GM19328 (cell line): ENCODE results near the gene ERBB4.

ENCODE experiments used
- ATAC-seq: cut with Tn5 transposase; IDR thresholded peaks from one replicate; pipeline ENCODE4 v1.9.1; 2021; ENCODE audit warnings: mild to moderate bottlenecking, moderate library complexity; ENCODE audit not compliant: unreplicated experiment

Gene ERBB4

GRCh38 chr2:211942153-211942552 lies 596.4 kb downstream of the ERBB4 start:
- no peak for ATAC-seq

- no peak for ATAC-seq
Observed at GRCh38 chr2:211941216-211941747, 597.3 kb downstream of the ERBB4 start.

DNA sequence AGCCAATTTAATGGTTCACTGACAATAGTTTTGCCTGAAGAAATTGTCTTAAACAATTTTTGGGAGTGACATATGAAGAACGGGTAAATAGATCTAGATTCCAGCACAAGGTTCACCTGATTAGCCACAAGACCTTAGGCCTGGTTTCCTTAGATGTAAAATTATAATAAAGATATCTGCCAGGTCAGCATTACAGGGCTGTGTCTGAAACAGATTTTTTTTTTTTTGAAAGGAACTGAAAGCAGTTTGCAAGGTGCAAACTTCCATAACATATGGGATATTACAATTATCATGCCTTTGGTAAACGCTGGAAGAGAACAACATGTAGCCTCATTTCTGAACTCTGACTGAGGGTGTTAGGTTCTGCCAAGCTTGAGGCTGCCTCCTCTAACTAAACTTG lies 599.4 kb downstream of the ERBB4 start:
- no peak for ATAC-seq

DNA sequence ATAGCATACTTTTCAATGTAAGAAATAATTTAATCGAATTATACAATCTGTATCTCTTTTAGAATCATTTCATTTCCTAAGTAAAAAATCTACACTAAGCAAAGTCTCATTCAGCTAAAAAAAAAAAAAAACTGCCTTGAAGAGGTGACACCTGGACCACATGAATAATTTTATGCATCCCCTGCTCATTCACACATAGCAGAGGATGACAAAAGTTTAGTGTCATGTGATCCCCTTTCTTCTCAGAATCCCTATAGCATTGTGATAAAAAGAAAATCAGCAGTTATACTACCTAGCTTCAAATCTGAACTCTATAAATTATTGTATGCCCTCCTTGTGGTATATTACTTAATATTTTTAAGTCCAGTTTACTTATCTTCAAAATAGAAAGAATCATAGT lies 603.8 kb downstream of the ERBB4 start:
- ATAC-seq = no peak

DNA sequence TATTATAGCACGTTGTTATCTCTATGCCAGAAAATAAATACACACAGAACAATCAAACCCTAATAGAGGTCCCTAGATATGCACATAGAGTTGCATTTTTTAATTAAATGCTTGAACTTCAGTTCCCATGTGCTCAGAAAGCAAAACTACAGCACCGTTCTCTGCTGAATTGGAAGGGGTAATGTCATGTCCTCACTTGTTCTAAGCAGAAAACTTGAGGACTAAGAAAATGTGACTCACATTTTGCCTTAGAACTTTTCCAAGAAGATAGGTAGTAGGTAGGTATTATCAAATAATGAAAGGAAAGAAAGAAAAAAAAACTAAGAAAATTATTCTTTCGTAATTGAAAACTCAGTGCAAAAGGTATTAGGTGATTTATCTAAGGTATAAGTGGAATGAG lies 607.3 kb downstream of the ERBB4 start:
- ATAC-seq = no peak

GRCh38 chr2:211930331-211930730 lies 608.3 kb downstream of the ERBB4 start:
- peak; percentile 98 for ATAC-seq

DNA sequence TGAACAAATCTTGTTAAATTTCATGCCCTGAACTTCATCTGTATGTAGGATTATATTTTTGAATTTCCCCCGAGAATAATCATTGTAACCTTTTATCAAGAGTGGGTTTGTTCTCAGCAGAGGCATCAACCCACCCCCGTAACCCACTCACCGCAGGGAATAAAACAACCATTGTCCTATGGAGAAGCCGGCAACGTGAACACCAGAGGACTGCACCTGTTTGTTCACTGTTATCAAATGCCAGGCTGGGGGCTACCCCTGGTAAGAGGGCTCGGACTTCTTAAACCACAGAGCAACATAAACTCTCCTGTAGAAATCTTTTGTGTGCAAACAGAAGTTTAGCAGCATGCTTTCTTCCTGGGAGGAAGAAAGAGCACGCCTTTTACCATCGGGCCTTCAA lies 610.4 kb downstream of the ERBB4 start:
- ATAC-seq = no peak

DNA sequence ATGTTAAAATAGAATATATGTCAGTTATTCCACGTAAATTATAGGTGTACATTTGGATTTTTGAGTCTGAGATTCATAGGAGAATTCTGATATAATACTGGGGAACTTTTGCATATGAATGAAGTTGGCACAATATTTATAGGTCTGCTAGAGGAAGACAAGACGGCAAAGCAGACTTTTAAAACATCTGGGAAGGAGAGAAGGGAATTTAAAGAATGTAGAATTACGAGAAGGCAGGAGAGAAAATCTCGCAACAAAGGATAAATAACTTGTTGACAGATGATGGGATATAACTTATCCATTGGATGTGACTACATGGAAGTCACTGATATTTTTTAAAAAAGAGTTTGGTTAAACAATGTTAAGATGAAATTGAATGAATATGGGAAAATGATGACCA lies 615.6 kb downstream of the ERBB4 start:
- ATAC-seq = no peak

DNA sequence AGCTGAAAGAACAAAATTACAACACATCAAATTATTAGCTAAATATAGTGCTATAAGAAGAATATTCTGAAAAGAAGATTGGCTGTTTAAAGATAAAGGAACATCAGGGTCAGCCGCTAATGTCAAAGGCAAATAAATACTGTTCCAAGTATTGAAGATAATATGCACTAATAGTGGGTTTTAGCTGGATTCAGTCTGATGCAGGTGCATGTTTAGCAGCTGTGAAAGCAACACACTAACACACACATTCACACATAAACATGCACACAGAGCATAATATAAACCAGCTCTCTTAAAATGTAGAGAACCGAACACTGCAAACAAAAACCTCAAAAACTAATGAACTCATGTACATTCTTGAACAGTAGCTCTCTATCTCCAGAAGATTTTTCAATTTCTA lies 634.6 kb downstream of the ERBB4 start:
- ATAC-seq = no peak

DNA sequence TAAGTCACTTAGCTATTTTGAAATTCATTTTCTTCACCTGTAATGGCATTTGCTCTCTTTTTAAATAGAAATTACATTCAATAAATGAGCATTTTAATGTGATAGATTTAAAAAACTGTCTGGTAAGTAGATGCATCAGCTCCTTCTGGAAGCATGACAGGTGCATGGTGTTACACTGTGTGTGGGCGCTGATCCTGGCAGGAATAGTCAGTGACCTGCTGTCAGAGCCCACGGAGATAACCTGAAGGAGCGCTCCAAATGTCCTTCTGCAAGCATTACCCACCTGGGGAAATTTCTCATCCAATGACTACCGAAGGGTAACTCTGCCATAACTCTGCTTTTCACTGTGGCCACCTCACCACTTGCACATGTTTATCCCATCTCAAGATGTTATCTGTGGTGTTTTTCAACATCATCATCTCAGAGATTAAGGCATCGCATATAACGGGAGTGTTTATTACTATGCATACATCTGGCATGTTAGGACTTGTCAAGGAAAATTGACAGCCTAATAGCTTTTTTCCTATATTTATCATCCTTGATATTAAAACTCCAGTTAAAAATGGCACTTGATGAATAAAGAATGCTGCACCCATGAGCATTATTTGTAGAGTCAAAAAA lies 637.3 kb downstream of the ERBB4 start:
- ATAC-seq = no peak

DNA sequence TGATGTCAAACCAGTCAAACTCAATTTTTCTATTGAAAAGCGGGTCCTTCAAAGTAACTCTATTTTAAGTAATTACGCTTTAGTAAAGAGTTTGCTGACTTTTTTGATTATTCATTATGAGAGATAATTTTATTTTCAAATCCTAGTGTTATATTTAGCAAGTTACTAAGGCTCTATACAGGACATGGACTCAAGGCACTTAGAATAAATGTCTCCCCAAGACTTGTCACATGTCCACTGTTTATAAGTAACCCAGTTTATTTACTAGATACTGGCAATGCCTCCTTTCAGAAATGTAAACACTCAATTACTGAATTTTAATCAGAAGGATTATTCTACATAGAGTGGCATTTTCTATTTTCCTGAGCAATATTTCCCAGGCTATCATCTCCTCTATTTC lies 638.1 kb downstream of the ERBB4 start:
- no peak for ATAC-seq

GRCh38 chr2:211900000-211900399 lies 638.6 kb downstream of the ERBB4 start:
- ATAC-seq = no peak

DNA sequence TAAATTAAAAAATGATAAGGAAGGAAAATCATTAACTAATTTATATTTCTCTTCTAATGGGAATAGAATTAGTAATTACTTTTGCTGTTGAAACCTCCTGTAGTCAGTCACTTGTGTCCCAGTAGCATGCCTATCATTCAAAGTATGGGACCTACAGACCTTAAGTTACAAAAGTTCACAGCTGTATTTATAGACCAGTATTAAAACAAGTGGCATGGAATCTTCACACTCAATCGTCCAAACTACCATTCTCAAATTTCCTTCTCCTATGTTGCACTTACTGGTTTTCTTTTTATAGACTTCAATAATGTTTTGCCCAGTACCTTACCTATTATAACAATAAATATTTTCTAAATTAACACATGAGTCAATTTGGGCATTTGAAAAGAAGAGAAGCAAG lies 639.9 kb downstream of the ERBB4 start:
- ATAC-seq = no peak

DNA sequence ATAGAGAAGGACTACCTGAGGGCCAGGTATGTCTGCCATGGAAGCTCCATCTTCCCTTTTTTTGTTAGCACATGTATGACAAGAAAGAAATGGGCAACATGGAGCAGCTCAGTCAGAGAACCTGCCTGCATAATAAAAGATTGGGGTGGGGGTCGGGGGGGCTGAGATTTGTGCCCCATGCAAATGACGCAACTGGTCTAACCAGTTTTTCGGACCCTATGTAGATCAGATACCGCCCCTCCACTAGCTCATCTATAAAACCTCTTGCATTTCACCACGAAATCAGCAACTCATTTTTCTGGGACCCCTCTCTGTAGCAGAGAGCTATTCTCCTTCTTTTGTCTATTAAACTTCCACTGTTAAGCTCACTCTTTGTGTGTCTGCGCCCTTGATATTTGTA lies 657.2 kb downstream of the ERBB4 start:
- ATAC-seq = no peak

GRCh38 chr2:211879323-211879722 lies 659.3 kb downstream of the ERBB4 start:
- no peak for ATAC-seq

GRCh38 chr2:211877061-211877460 lies 661.5 kb downstream of the ERBB4 start:
- no peak for ATAC-seq

DNA sequence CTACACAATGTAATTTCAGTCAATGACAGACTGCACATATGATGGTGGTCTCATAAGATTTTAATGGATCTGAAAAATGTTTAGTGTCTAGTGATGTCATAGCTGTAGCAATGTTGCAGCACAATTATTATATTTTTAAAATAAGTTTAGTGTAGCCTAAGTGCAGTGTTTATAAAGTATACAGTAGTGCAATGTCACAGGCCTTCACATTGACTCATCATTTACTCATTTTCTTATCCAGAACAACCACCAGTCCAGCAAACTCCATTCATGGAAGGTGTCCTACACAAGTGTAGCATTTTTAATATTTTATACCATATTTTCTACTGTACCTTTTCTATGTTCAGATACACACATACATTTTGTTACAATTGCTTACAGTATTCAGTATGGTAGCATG lies 663.1 kb downstream of the ERBB4 start:
- no peak for ATAC-seq

DNA sequence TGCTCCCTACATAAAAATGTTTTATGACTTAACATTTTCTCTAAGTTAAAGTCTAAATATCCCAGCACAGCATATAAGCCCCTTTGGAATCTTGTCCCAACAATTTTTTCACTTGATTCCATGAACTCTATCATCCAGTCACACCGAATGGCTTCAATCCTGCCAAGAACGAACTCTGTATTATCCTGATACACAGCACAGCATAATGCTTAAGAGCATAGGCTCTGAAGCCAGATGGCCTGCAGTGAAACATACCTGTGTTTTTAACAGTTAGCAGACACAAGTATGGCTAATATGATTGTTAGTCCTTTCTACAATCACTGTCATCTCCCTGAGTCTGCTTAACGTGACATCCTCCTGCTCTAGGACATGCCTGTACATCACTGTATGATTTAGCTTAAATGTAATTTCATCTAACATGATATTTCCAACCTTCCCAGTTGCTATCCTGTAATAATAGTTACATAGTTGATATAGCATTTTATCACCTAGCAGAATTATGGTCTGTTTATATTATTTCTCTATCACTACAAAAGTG lies 669.5 kb downstream of the ERBB4 start:
- no peak for ATAC-seq

GRCh38 chr2:211867845-211868451 lies 670.7 kb downstream of the ERBB4 start:
- peak; percentile 81 for ATAC-seq

- ATAC-seq = no peak
Observed at GRCh38 chr2:211864328-211864727, 674.3 kb downstream of the ERBB4 start.

DNA sequence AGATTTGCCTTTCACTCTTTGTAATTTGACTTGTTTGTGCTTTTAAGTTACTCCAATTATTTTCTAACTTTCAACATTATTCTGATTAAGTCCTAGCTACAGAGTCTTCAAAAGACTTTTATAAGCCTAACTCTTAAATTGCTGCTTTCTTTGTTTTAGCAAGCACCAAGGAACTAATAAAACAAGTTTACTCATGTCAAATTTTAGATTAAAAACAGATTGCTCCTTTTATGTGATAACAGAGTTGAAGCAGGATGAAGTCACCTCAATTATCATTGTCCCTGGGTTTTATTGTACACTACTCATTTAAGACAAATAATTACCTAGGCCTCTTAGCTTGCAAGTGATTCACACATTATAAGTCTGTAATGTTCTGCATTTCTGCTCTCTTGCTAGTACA lies 678.4 kb downstream of the ERBB4 start:
- ATAC-seq = no peak

GRCh38 chr2:211854832-211855231 lies 683.8 kb downstream of the ERBB4 start:
- no peak for ATAC-seq

- ATAC-seq = no peak
Observed at GRCh38 chr2:211846714-211847113, 691.9 kb downstream of the ERBB4 start.
